K562 (cell line): Measurements from ENCODE around the gene VRK2. TPM values are rescaled to one million over a fixed set of nuclear protein-coding genes. Genes with fewer than 3 reads are reported as not detected.

ENCODE experiments used
- ATAC-seq: fragments of 200-7000 bp; cut with Tn5 transposase; 3 replicates; pipeline ENCODE4 v1.9.1; 2020; ENCODE audit warnings: moderate library complexity
- BruUV-seq: library from RNA; stranded (reverse); fragments of 400-500 nt; replicated peaks from 2 replicates; lab custom pipeline; 2021; lab: Mats Ljungman, UMichigan
- CTCF ChIA-PET: fragments of 300-600 bp; formaldehyde crosslinking; extraction: SDS; loops from one replicate; lab custom pipeline; 2021; ENCODE audit warnings: low intra/inter-chr PET ratio; lab: Yijun Ruan, JAX
- POLR2A ChIA-PET: fragments of 300-600, 350-650 bp; sonication (Branson Sonifier 250); formaldehyde crosslinking; extraction: SDS; loops from one replicate; lab custom pipeline; 2021; ENCODE audit warnings: antibody characterized with exemption, inconsistent platforms; lab: Yijun Ruan, JAX
- DNase-seq, 4 experiments: peaks; one replicate each; pipeline versions ENCODE4 v3.0.0 to v3.0.0-alpha.2; 2011 to 2018; ENCODE audit warnings: low spot score in 3 of 4, mixed read lengths in 3 of 4; ENCODE audit errors: extremely low read depth in 1 of 4
- FAIRE-seq: peaks from 2 replicates; lab custom pipeline; 2011; peaks lifted over from hg19 to GRCh38; lab: Jason Lieb, UNC
- H2AFZ ChIP-seq: 2 replicates; pipeline ENCODE4 v1.6.0; 2011; ENCODE audit warnings: low read depth, low read length, control low read depth, inconsistent platforms
- H3K27ac ChIP-seq: fragments of 200-600 bp; 3 replicates; pipeline ENCODE4 v1.8.0; 2011; ENCODE audit warnings: low read depth, mild to moderate bottlenecking, control low read depth, inconsistent platforms, low read length, moderate library complexity, mixed read lengths; ENCODE audit errors: extremely low read depth
- H3K27me3 ChIP-seq, 2 experiments: fragments of 300-600 bp in 1 of 2; 2 replicates in 1 of 2; 3 replicates in 1 of 2; pipeline versions ENCODE4 v1.6.0 to v1.8.0; 2011; ENCODE audit warnings: inconsistent platforms in 2 of 2, low read length in 2 of 2, mild to moderate bottlenecking in 1 of 2, mixed read lengths in 1 of 2, moderate library complexity in 1 of 2; ENCODE audit not compliant: control insufficient read depth in 2 of 2, insufficient read depth in 2 of 2
- H3K36me3 ChIP-seq: fragments of 300-600 bp; 3 replicates; pipeline ENCODE4 v1.8.0; 2011; ENCODE audit warnings: mild to moderate bottlenecking, low read length, inconsistent platforms; ENCODE audit not compliant: control insufficient read depth, insufficient read depth
- H3K4me1 ChIP-seq, 2 experiments: fragments of 200-600 bp in 1 of 2; replicated peaks in 1 of 2; 2 replicates in 1 of 2; 3 replicates in 1 of 2; pipeline versions ENCODE4 v1.5.1 to v1.8.0; 2011; ENCODE audit warnings: inconsistent platforms in 2 of 2, low read length in 2 of 2, mild to moderate bottlenecking in 1 of 2, mixed read lengths in 1 of 2, moderate library complexity in 1 of 2; ENCODE audit not compliant: control insufficient read depth in 2 of 2, insufficient read depth in 2 of 2
- H3K4me2 ChIP-seq: 2 replicates; pipeline ENCODE4 v1.6.1; 2011; ENCODE audit warnings: low read length, control low read depth, inconsistent platforms, mixed read lengths; ENCODE audit not compliant: insufficient read depth
- H3K4me3 ChIP-seq: fragments of 200-600 bp; sonication (generic), shearing (Covaris generic); 2 replicates; pipeline ENCODE4 v1.5.1; 2016; ENCODE audit warnings: control low read depth, inconsistent platforms
- H3K79me2 ChIP-seq: fragments of 200-600 bp; 3 replicates; pipeline ENCODE4 v1.8.0; 2011; ENCODE audit warnings: low read length, inconsistent platforms; ENCODE audit not compliant: control insufficient read depth, insufficient read depth
- H3K9ac ChIP-seq, 2 experiments: 2 replicates each; pipeline versions ENCODE4 v1.6.0 to v1.6.1; 2011; ENCODE audit warnings: low read depth in 2 of 2, low read length in 2 of 2, control low read depth in 1 of 2, inconsistent platforms in 1 of 2, mild to moderate bottlenecking in 1 of 2, mixed read lengths in 1 of 2; ENCODE audit not compliant: insufficient read depth in 1 of 2
- H3K9me1 ChIP-seq: one replicate; pipeline ENCODE4 v1.6.0; 2011; ENCODE audit warnings: inconsistent platforms, mild to moderate bottlenecking, low read length, moderate library complexity; ENCODE audit not compliant: control insufficient read depth, insufficient read depth
- H3K9me3 ChIP-seq: replicated peaks from 2 replicates; pipeline ENCODE4 v1.5.1; 2011; ENCODE audit warnings: low read depth, low read length, inconsistent platforms; ENCODE audit not compliant: control insufficient read depth, insufficient read depth
- H4K20me1 ChIP-seq: replicated peaks from 2 replicates; pipeline ENCODE4 v1.6.1; 2011; ENCODE audit warnings: low read length, inconsistent platforms, mixed read lengths; ENCODE audit not compliant: control insufficient read depth, insufficient read depth
- ETV5 ChIP-seq: sonication (generic); formaldehyde crosslinking; IDR thresholded peaks from 2 replicates; pipeline ENCODE4 v1.4.0; 2020; ENCODE audit warnings: low read depth, mild to moderate bottlenecking, missing genetic modification reagents
- FOSL1 ChIP-seq: fragments of 200-800 bp; sonication (Bioruptor generic); conservative IDR thresholded peaks from 2 replicates; pipeline ENCODE4 v1.6.1; 2016; ENCODE audit warnings: missing genetic modification characterization, missing compliant biosample characterization
- RCOR1 ChIP-seq, 2 experiments: IDR thresholded peaks; 2 replicates each; pipeline ENCODE4 v1.6.1; 2012; ENCODE audit warnings: low read depth in 2 of 2, low read length in 2 of 2, borderline replicate concordance in 1 of 2, improper control_type of control experiment in 1 of 2
- RUNX1 ChIP-seq: sonication (generic); IDR thresholded peaks from 2 replicates; pipeline ENCODE4 v1.6.1; 2016; ENCODE audit warnings: antibody characterized with exemption, low read depth
- ZNF384 ChIP-seq: IDR thresholded peaks from 2 replicates; pipeline ENCODE4 v1.6.1; 2012; ENCODE audit warnings: low read depth, low read length, improper control_type of control experiment
- in situ Hi-C: fragments of 300-500 bp; cut with MboI; formaldehyde crosslinking; loops from 4 replicates; pipeline ENCODE4 v1.15.0; 2018; ENCODE audit warnings: inconsistent platforms, mixed read lengths
- intact Hi-C: fragments of 100-400 bp; cut with micrococcal nuclease; formaldehyde crosslinking; loops from 2 replicates; pipeline ENCODE4 v1.14.2; 2022
- polyA plus RNA-seq, 8 experiments: library from polyadenylated mRNA; depleted of rRNA in 4 of 8; stranded (reverse) in 5 of 8; unstranded in 3 of 8; fragments of >200 nt; fragmentation: Nextera tagmentation in 2 of 8; fragmentation: Illumina TruSeq in 1 of 8; extraction: Ambion mirVana in 2 of 8; extraction: Trizol in 1 of 8; gene quantifications; 2 replicates each; pipeline versions ENCODE4 v1.2.1 to v1.2.3, GENCODE V29; 2011 to 2014; ENCODE audit warnings: inconsistent platforms in 1 of 8, missing spikeins in 1 of 8
- total RNA-seq, 7 experiments: library from RNA; depleted of rRNA in 6 of 7; stranded (reverse); fragments of >200 nt in 6 of 7; fragmentation: Illumina TruSeq in 2 of 7; extraction: Trizol in 2 of 7; gene quantifications; 2 replicates each; pipeline versions ENCODE4 v1.2.1 to v1.2.3, GENCODE V29; 2011 to 2021; ENCODE audit warnings: low replicate concordance in 1 of 7
- TF ChIP-seq, protein P1 (sequence below): fragments of 150-350 bp; conservative IDR thresholded peaks from 2 replicates; pipeline ENCODE4 v1.6.1; 2014; ENCODE audit warnings: low read length
- TF ChIP-seq, protein P2 (sequence below): fragments of 450-650 bp; formaldehyde crosslinking; IDR thresholded peaks from 2 replicates; pipeline ENCODE4 v1.4.0; 2020; ENCODE audit warnings: mild to moderate bottlenecking, mixed read lengths

The VRK2 gene
- total and polyA plus RNA-seq, 9 of the 15 experiments (the other 6 are each of a cell fraction or from before 2014, with no cell fraction given), result 22.6 to 49.2 (median 36.2) TPM

DNA sequence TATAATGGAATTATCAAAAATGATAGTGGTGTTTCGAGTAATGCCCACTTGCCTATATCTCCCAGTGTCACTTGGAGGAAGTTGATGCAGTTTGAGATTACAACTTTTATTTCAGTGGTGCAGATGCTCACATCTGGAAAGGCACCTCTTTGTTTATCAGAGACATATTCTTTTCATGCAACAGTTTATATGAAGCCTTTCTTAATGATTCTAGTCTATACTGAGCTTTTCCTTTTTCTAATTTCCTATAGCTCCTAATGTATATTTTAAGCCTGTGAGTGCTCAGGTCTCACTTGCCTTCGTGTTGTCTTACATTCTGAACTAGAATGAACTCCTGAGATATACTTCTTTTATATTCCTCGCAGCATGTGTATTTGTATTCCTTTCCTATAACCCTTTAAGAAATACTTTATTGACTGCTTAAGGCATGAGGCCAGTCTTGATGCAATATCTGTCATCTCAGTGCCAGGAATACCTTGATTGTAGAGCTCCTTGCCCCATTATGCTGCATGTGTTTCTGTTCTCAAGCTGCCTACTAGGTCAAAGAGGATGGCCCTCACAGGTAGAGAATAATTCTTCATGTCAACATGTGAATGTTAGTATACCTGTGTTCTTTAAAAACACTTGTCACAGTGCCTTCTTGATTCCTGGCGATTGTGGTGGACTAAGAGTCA is 52.6 kb downstream of the VRK2 start (continued):
- TF ChIP-seq RUNX1, result no peak
- no peak for TF ChIP-seq ETV5 (CRISPR knock-in tag)
- no peak for TF ChIP-seq ZNF384
- TF ChIP-seq, protein P1, sequence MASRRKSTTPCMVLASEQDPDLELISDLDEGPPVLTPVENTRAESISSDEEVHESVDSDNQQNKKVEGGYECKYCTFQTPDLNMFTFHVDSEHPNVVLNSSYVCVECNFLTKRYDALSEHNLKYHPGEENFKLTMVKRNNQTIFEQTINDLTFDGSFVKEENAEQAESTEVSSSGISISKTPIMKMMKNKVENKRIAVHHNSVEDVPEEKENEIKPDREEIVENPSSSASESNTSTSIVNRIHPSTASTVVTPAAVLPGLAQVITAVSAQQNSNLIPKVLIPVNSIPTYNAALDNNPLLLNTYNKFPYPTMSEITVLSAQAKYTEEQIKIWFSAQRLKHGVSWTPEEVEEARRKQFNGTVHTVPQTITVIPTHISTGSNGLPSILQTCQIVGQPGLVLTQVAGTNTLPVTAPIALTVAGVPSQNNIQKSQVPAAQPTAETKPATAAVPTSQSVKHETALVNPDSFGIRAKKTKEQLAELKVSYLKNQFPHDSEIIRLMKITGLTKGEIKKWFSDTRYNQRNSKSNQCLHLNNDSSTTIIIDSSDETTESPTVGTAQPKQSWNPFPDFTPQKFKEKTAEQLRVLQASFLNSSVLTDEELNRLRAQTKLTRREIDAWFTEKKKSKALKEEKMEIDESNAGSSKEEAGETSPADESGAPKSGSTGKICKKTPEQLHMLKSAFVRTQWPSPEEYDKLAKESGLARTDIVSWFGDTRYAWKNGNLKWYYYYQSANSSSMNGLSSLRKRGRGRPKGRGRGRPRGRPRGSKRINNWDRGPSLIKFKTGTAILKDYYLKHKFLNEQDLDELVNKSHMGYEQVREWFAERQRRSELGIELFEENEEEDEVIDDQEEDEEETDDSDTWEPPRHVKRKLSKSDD, result no peak

DNA sequence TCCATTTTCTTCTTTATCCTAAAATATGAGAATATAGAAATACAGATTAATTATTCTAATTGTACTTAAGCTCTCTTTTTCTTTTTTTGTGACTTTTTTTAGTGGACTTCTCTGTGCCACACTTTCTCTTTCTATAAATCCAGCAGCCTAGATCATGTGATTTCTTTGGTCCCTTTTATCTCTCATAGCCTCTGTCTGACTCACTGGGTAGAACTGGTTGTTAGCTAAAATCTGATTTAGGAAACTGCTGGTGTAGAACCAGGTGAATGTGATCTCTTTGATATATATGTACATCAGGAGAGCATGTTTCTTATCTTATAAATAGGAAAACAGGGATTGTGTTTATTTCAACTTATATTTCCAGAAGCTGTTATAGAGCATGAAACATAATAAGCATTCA is 54.9 kb downstream of the VRK2 start:
- H4K20me1 ChIP-seq, result no peaks in the 10 kb centered on the region
- no TSS peak for BruUV-seq
- CTCF ChIA-PET, result no interaction called here
- no peak overlapping the region for H3K27ac ChIP-seq
- no peak for ATAC-seq
- peak; percentile 56 for TF ChIP-seq FOSL1
- no peak for TF ChIP-seq RCOR1 (IDR thresholded peaks at IDR 0.05; ENCODE audit: borderline replicate concordance in 1 of 2, low read depth in 2 of 2, low read length in 2 of 2)
- TF ChIP-seq, protein P2, sequence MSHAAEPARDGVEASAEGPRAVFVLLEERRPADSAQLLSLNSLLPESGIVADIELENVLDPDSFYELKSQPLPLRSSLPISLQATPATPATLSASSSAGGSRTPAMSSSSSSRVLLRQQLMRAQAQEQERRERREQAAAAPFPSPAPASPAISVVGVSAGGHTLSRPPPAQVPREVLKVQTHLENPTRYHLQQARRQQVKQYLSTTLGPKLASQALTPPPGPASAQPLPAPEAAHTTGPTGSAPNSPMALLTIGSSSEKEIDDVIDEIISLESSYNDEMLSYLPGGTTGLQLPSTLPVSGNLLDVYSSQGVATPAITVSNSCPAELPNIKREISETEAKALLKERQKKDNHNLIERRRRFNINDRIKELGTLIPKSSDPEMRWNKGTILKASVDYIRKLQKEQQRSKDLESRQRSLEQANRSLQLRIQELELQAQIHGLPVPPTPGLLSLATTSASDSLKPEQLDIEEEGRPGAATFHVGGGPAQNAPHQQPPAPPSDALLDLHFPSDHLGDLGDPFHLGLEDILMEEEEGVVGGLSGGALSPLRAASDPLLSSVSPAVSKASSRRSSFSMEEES, result peak; percentile 54
- TF ChIP-seq, all 486 proteins: peak for 2
- intact Hi-C loops, result no loop called here
- Histone ChIP-seq H3K4me1 (peaks cover 0 to 2% of the 10 kb centered on the region in 2 experiments; a peak in 1 of 5 replicates), H3K27me3 (no peaks in the 10 kb centered on the region), H2AFZ (no peak overlapping the region), H3K4me3 (no peak overlapping the region), H3K4me2 (no peak overlapping the region), H3K36me3 (no peaks in the 10 kb centered on the region; the same call in 2 of the 3 replicates), H3K79me2 (no peaks in the 10 kb centered on the region), H3K9me1 (no peaks in the 10 kb centered on the region), H3K9me3 (no peaks in the 10 kb centered on the region), H3K9ac (no peak overlapping the region)
- POLR2A ChIA-PET, result interaction anchor here (1.3 kb wide), 1 partner anchor 20 kb away, joined by 3 read pairs; no protein-coding TSS in a partner anchor
- FAIRE-seq (no peak), DNase-seq (no peak)
- in situ Hi-C loops, result no loop called here
